Ishikawa (cell line): ENCODE data around the gene TMEM14A.

Source experiments
- CEBPB ChIP-seq: IDR thresholded peaks from 2 replicates; pipeline ENCODE4 v1.6.1; 2012
- CREB1 ChIP-seq: IDR thresholded peaks from 2 replicates; pipeline ENCODE4 v1.6.1; 2012; ENCODE audit warnings: low read depth
- EGR1 ChIP-seq: IDR thresholded peaks from 2 replicates; pipeline ENCODE4 v1.6.1; 2012
- EP300 ChIP-seq: IDR thresholded peaks from 2 replicates; pipeline ENCODE4 v1.6.1; 2012; ENCODE audit warnings: borderline replicate concordance
- FOXM1 ChIP-seq: IDR thresholded peaks from 2 replicates; pipeline ENCODE4 v1.6.1; 2012; ENCODE audit warnings: low read depth, borderline replicate concordance
- MAX ChIP-seq: IDR thresholded peaks from 2 replicates; pipeline ENCODE4 v1.6.1; 2012
- NFIC ChIP-seq: IDR thresholded peaks from 2 replicates; pipeline ENCODE4 v1.6.1; 2012
- RAD21 ChIP-seq: IDR thresholded peaks from 2 replicates; pipeline ENCODE4 v1.6.1; 2012; ENCODE audit warnings: low read depth
- TAF1 ChIP-seq: IDR thresholded peaks from 2 replicates; pipeline ENCODE4 v1.6.1; 2012; ENCODE audit warnings: low read depth, mild to moderate bottlenecking
- TCF12 ChIP-seq: IDR thresholded peaks from 2 replicates; pipeline ENCODE4 v1.6.1; 2012; ENCODE audit warnings: low read depth
- TEAD4 ChIP-seq: IDR thresholded peaks from 2 replicates; pipeline ENCODE4 v1.6.1; 2012
- USF1 ChIP-seq: IDR thresholded peaks from 2 replicates; pipeline ENCODE4 v1.6.1; 2012
- YY1 ChIP-seq: IDR thresholded peaks from 2 replicates; pipeline ENCODE4 v1.6.1; 2012; ENCODE audit warnings: low read depth
- ZBTB7A ChIP-seq: IDR thresholded peaks from 2 replicates; pipeline ENCODE4 v1.6.1; 2012; ENCODE audit warnings: low read depth
- TF ChIP-seq, protein P1 (sequence below): IDR thresholded peaks from 2 replicates; pipeline ENCODE4 v1.6.1; 2012; ENCODE audit warnings: low read depth, mild to moderate bottlenecking

Gene TMEM14A

DNA sequence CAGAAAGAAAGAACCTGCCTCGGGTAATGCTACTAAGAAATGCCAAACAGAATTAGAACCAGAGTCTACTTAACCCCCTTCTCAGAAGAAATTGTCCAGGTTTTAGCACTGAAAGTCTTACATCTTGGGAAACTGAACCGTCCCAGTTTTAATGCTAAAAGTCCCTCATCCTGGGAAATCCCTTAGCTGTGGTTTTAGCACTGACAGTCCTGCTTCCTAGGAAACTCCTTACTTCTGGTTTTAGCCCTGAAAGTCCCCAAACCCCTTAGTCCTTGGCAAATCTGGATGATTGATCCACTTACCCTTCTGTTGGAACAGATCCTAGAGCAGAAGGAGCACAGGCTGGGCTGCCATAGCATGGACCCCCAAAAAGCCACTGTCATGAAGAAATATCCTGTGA, 4.8 kb upstream of the TMEM14A start:
- TF ChIP-seq RAD21: no peak
- no peak for TF ChIP-seq EP300
- no peak for TF ChIP-seq EGR1

DNA sequence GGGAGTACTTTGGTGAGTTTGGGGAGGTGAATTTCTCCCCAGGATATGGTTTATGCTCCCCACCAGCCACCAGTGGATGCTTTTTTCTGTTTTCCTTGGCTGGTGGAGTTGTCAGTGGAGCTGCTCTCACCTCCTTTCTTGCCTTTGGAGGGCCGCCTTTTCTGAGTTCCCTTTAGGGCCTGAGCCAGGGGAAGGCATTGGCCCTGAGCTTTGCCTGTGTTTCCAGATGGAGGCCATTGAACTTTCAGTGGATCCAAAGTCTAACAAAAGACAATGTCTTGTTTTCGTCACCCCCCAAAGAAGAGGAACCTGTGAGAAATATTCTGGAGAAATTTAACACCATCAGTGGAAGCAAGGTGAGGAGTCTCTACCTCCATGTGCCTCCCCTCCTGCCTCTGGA, 4.4 kb upstream of the TMEM14A start:
- no peak for TF ChIP-seq YY1
- TF ChIP-seq ZBTB7A: no peak
- TF ChIP-seq TCF12: no peak
- no peak for TF ChIP-seq TAF1
- TF ChIP-seq CEBPB: no peak
- no peak for TF ChIP-seq FOXM1
- no peak for TF ChIP-seq MAX
- TF ChIP-seq NFIC: no peak
- TF ChIP-seq TEAD4: no peak
- no peak for TF ChIP-seq CREB1
- no peak for TF ChIP-seq RAD21
- TF ChIP-seq, protein P1, sequence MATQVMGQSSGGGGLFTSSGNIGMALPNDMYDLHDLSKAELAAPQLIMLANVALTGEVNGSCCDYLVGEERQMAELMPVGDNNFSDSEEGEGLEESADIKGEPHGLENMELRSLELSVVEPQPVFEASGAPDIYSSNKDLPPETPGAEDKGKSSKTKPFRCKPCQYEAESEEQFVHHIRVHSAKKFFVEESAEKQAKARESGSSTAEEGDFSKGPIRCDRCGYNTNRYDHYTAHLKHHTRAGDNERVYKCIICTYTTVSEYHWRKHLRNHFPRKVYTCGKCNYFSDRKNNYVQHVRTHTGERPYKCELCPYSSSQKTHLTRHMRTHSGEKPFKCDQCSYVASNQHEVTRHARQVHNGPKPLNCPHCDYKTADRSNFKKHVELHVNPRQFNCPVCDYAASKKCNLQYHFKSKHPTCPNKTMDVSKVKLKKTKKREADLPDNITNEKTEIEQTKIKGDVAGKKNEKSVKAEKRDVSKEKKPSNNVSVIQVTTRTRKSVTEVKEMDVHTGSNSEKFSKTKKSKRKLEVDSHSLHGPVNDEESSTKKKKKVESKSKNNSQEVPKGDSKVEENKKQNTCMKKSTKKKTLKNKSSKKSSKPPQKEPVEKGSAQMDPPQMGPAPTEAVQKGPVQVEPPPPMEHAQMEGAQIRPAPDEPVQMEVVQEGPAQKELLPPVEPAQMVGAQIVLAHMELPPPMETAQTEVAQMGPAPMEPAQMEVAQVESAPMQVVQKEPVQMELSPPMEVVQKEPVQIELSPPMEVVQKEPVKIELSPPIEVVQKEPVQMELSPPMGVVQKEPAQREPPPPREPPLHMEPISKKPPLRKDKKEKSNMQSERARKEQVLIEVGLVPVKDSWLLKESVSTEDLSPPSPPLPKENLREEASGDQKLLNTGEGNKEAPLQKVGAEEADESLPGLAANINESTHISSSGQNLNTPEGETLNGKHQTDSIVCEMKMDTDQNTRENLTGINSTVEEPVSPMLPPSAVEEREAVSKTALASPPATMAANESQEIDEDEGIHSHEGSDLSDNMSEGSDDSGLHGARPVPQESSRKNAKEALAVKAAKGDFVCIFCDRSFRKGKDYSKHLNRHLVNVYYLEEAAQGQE: no peak
- no peak for TF ChIP-seq EP300
- TF ChIP-seq EGR1: no peak
- TF ChIP-seq USF1: no peak

- TF ChIP-seq ZBTB7A (no peak), CREB1 (no peak), TCF12 (no peak), MAX (no peak), USF1 (no peak), RAD21 (no peak), NFIC (no peak), EGR1 (no peak), TEAD4 (no peak), TAF1 (no peak), FOXM1 (no peak), YY1 (no peak), EP300 (no peak)
- TF ChIP-seq, protein P1: no peak
Observed at GRCh38 chr6:52667572-52667971, 3.3 kb upstream of the TMEM14A start.

DNA sequence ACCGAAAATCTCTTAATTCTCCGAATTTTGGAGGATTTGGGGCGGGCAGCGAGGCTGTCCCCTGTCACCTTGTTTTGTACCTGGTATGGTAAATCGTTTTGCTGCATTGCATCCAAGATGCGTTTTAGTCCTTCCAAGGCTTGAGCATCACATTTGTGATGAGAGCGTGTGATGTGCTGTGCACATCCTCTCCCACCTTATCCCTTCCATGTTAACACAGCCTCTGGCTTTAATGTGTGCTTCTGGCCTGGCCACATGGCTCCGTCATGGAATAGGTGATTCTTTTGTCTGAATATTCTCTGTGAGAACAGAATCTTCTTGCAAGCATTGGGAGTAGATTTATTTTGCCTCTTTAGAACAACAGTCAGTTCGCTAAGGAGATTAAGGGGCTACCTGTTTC, 763 bp downstream of the TMEM14A start:
- no peak for TF ChIP-seq RAD21
- TF ChIP-seq YY1: no peak
- TF ChIP-seq CREB1: no peak
- no peak for TF ChIP-seq ZBTB7A
- TF ChIP-seq TCF12: no peak
- TF ChIP-seq EGR1: no peak
- no peak for TF ChIP-seq FOXM1
- TF ChIP-seq USF1: no peak
- TF ChIP-seq, protein P1: no peak
- no peak for TF ChIP-seq MAX
- TF ChIP-seq NFIC: no peak
- TF ChIP-seq TEAD4: no peak
- TF ChIP-seq EP300: no peak
- TF ChIP-seq TAF1: no peak
- no peak for TF ChIP-seq CEBPB
